Measurements from ENCODE around the gene YEATS2.

YEATS2 gene

GRCh38 chr3:183817639-183818038, 120.0 kb downstream of the YEATS2 start:
- Histone ChIP-seq H3K4me1 (ENCODE audit: control insufficient read depth, insufficient read depth, low read length) (no peaks in the 10 kb centered on the region), H3K27ac (ENCODE audit: extremely low read depth, low read depth, low read length) (no peak overlapping the region), H3K4me3 (ENCODE audit: low read depth, low read length) (no peak overlapping the region), H3K36me3 (ENCODE audit: control insufficient read depth in 2 of 2, insufficient read depth in 1 of 2, low read length in 2 of 2) (peaks cover 0 to 47% of the 10 kb centered on the region in 2 experiments; a peak in 2 of 3 replicates), H3K9me3 (ENCODE audit: control insufficient read depth, insufficient read depth, low read depth, low read length) (no peaks in the 10 kb centered on the region)
- no peak for TF ChIP-seq ZNF692 (tag by site-specific recombination; IDR thresholded peaks at IDR 0.05)
- no peak for TF ChIP-seq ZNF169 (tag by site-specific recombination; IDR thresholded peaks at IDR 0.05)
- TF ChIP-seq ZNF600 (tag by site-specific recombination; IDR thresholded peaks at IDR 0.05): no peak
- no peak for TF ChIP-seq ZNF791 (tag by site-specific recombination; IDR thresholded peaks at IDR 0.05)
- TF ChIP-seq ZFP41 (tag by site-specific recombination; IDR thresholded peaks at IDR 0.05; ENCODE audit: borderline replicate concordance): no peak
- no peak for TF ChIP-seq ZNF747 (tag by site-specific recombination; IDR thresholded peaks at IDR 0.05)
- TF ChIP-seq HIC1 (tag by site-specific recombination; IDR thresholded peaks at IDR 0.05): no peak
- TF ChIP-seq REPIN1 (tag by site-specific recombination; IDR thresholded peaks at IDR 0.05; ENCODE audit: low read depth): no peak
- TF ChIP-seq ZNF391 (tag by site-specific recombination; IDR thresholded peaks at IDR 0.05; ENCODE audit: borderline replicate concordance, low read depth): no peak
- TF ChIP-seq ZNF549 (tag by site-specific recombination; IDR thresholded peaks at IDR 0.05): no peak
- no peak for TF ChIP-seq GLIS1 (tag by site-specific recombination; IDR thresholded peaks at IDR 0.05)
- no peak for TF ChIP-seq TCF7L2 (IDR thresholded peaks at IDR 0.05; ENCODE audit: borderline replicate concordance, low read depth, low read length)
- no peak for TF ChIP-seq IKZF3 (tag by site-specific recombination; IDR thresholded peaks at IDR 0.05)
- no peak for TF ChIP-seq ZNF677 (tag by site-specific recombination; IDR thresholded peaks at IDR 0.05)
- TF ChIP-seq ZBTB10 (tag by site-specific recombination; IDR thresholded peaks at IDR 0.05): no peak
- TF ChIP-seq ZSCAN30 (tag by site-specific recombination; IDR thresholded peaks at IDR 0.05): no peak
- no peak for TF ChIP-seq ZNF23 (tag by site-specific recombination; IDR thresholded peaks at IDR 0.05; ENCODE audit: borderline replicate concordance)
- POLR2A ChIA-PET: no interaction called here
- CTCF ChIA-PET: no interaction called here

GRCh38 chr3:183818041-183818620, 120.5 kb downstream of the YEATS2 start:
- Histone ChIP-seq H3K36me3 (ENCODE audit: control insufficient read depth in 2 of 2, insufficient read depth in 1 of 2, low read length in 2 of 2) (peaks cover 0 to 44% of the 10 kb centered on the region in 2 experiments; a peak in 2 of 3 replicates), H3K4me3 (ENCODE audit: low read depth, low read length) (no peak overlapping the region), H3K27ac (ENCODE audit: extremely low read depth, low read depth, low read length) (no peak overlapping the region), H3K9me3 (ENCODE audit: control insufficient read depth, insufficient read depth, low read depth, low read length) (no peaks in the 10 kb centered on the region), H3K4me1 (ENCODE audit: control insufficient read depth, insufficient read depth, low read length) (no peaks in the 10 kb centered on the region)
- CTCF ChIA-PET: interaction anchor here (0.6 to 0.7 kb wide), 2 partner anchors 196 to 985 kb away, joined by 3 read pairs; no protein-coding TSS in a partner anchor
- POLR2A ChIA-PET: no interaction called here
- TF ChIP-seq ZBTB48 (tag by site-specific recombination; IDR thresholded peaks at IDR 0.05) (no peak), SP7 (tag by site-specific recombination; IDR thresholded peaks at IDR 0.05) (no peak), ZNF596 (tag by site-specific recombination; IDR thresholded peaks at IDR 0.05) (no peak), ZNF555 (tag by site-specific recombination; conservative IDR thresholded peaks at IDR 0.05) (no peak), IKZF3 (tag by site-specific recombination; IDR thresholded peaks at IDR 0.05) (no peak), ZNF169 (tag by site-specific recombination; IDR thresholded peaks at IDR 0.05) (no peak), ZNF112 (tag by site-specific recombination; IDR thresholded peaks at IDR 0.05) (no peak), TCF7L2 (IDR thresholded peaks at IDR 0.05; ENCODE audit: borderline replicate concordance, low read depth, low read length) (no peak), ZNF654 (tag by site-specific recombination; IDR thresholded peaks at IDR 0.05; ENCODE audit: low read depth) (no peak), SP2 (tag by site-specific recombination; IDR thresholded peaks at IDR 0.05) (no peak)
